Neural progenitor cell (in vitro differentiated cells): Measurements from ENCODE around the gene LPP.

Experiments
- CTCF ChIP-seq: fragments of 200-600 bp; sonication (generic); IDR thresholded peaks from 2 replicates; pipeline ENCODE4 v1.5.1; 2017; ENCODE audit warnings: antibody characterized with exemption, mild to moderate bottlenecking
- EZH2 ChIP-seq: fragments of 200-600 bp; sonication (generic); IDR thresholded peaks from 2 replicates; pipeline ENCODE4 v1.6.1; 2017; ENCODE audit warnings: antibody characterized with exemption, mild to moderate bottlenecking, moderate library complexity
- EZH2phosphoT487 ChIP-seq: fragments of 200-600 bp; sonication (generic); IDR thresholded peaks from 2 replicates; pipeline ENCODE4 v1.6.1; 2017; ENCODE audit warnings: antibody characterized with exemption

- TF ChIP-seq CTCF (no peak), EZH2 (no peak), EZH2phosphoT487 (no peak)
Observed at GRCh38 chr3:188472336-188472735, 318.4 kb downstream of the LPP start.
